Suppressor macrophage (primary cell): Measurements from ENCODE around the gene ACSM3.

Experiments used
- DNase-seq, 4 experiments: peaks; one replicate each; pipeline ENCODE4 v3.0.0-alpha.2; 2020 to 2022

Gene ACSM3

GRCh38 chr16:20806168-20807050 lies 42.6 kb downstream of the ACSM3 start, which contains the start of the genes ERI2 and REXO5:
Gene ERI2 (minus strand): TSS chr16:20806472. CDS start chr16:20806430, 42 bp downstream.
Gene REXO5 (plus strand): TSS chr16:20806527. CDS start chr16:20806954, 427 bp downstream.
- peak; percentile 95 to 96 (median 96) for DNase-seq

- no peak for DNase-seq
Observed at GRCh38 chr16:20807862-20808261, 44.0 kb downstream of the ACSM3 start.

DNA sequence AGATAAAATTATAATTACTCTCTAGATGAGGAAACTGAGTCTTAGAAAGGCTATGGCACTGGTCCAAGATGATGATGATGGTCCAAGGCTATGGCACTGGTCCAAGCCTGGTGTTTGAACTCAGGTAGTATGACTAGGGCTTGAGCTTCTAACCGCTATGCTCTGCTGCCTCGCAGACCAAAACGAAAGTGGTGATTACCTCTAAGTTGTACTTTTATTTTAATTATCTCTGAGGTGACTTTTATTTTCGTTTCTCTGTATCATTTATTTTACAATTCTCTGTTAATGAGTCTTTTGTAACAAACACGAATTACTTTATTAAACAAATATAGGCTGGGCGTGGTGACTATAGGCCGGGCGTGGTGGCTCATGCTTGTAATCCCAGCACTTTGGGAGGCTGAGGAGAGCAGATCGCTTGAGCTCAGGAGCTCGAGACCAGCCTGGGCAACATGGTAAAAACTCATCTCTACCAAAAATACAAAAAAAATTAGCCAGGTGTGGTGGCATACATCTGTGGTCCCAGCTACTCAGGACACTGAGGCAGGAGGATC lies 48.1 kb downstream of the ACSM3 start:
- no peak for DNase-seq

DNA sequence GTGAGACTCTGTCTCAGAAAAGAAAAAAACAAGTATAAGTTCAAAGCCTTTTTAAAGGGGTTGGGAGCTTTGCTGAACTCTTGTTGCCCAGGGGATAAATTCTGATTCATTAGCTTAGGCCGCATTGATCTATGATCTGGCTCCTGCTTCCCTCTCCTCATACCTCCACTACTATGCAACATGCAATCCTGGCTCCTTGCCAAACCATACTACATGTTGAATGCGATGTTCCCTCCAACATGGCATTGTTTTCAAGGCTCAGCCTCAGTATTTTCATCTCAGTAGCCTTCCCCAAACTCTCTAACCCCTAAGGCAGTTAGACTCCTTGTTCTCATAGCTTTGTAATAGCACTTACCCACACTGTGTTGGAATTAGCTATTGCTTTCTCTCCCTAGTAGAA lies 48.7 kb downstream of the ACSM3 start:
- DNase-seq, result no peak

DNA sequence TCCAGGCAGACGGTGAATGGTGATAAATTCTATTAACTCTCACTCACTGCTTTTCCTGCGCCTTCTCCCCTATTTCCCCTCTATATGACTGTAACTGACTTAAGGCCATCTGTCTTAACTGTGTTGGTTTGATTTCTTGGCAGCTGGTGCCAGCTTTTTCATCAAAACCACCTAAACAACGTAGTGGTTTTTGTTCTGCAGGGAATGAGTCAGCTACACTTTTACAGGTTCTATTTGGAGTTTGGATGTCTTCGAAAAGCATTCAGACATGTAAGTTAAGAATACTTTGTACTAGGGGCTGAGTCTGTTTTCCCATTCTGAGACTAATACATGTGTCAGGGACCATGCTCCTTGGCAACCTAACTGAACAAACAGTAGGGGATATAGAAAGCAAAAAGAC lies 51.0 kb downstream of the ACSM3 start:
- no peak for DNase-seq

- no peak for DNase-seq
Observed at GRCh38 chr16:20818929-20819585, 55.2 kb downstream of the ACSM3 start.

- DNase-seq, result no peak
Observed at GRCh38 chr16:20821682-20822081, 57.9 kb downstream of the ACSM3 start.

GRCh38 chr16:20822521-20823325 lies 58.9 kb downstream of the ACSM3 start:
- DNase-seq, result peak in 3 of 4 experiments; percentile 8 to 53 (median 38)

GRCh38 chr16:20826039-20826566 lies 62.3 kb downstream of the ACSM3 start:
- no peak for DNase-seq

- no peak for DNase-seq
Observed at GRCh38 chr16:20829536-20829935, 65.7 kb downstream of the ACSM3 start.

GRCh38 chr16:20830372-20830771 lies 66.6 kb downstream of the ACSM3 start:
- DNase-seq, result no peak

GRCh38 chr16:20833086-20833485 lies 69.3 kb downstream of the ACSM3 start:
- DNase-seq, result no peak

DNA sequence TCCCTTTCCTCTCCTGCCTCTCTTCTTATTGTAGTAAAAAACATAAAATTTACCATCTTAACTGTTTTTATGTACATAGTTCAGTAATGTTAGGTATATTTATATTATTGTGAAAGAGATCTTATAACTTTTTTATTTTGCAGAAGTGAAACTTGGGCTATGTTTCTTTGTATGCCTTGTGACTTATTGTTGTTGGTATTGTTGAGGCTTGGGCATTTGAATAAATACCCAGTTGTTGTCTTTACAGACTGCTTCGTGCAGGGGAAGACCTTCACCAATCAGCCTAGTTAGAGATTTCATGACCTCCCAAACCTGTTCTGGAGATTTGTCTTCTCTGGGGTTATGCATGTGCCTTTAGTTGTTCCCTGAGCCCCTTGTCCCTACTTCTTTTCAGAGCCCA lies 74.4 kb downstream of the ACSM3 start:
- DNase-seq, result peak in 2 of 4 experiments; percentile 50 to 57

GRCh38 chr16:20839504-20839903 lies 75.7 kb downstream of the ACSM3 start:
- DNase-seq, result no peak

DNA sequence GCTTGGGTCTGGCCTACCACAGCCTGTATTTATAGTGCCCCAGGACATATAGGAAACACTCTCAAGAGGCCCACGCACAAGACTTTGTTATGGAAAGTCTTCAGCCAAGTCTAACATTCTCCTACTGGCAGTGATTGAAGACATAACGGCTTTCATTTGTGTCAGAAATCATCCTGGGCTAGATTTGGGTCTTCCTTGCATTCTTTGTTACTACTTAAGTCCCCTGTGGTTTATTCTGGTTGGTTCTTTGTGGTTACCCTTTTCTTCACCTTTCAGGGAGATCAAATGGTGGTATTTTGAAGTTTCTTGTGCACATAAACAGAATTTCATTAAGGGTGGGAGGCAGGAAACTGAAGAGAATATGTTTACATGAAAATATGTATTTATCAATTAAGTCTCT lies 80.2 kb downstream of the ACSM3 start:
- no peak for DNase-seq

DNA sequence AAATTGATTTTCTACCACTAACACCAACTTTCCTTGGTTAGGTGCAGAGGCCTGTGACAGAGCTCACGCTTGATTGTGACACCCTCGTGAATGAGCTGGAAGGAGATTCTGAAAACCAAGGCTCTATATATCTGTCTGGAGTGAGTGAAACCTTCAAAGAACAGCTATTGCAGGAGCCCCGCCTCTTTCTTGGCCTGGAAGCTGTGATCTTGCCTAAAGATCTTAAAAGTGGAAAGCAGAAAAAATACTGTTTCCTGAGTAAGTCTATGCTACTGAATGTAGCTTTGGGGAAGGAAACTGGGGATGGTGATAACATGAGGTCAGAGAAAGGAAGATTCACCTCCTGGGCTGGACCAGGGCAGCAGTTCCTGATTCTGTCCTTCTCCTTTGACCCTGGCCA lies 80.8 kb downstream of the ACSM3 start:
- DNase-seq, result peak in 3 of 4 experiments; percentile 30 to 32 (median 32)

- no peak for DNase-seq
Observed at GRCh38 chr16:20846030-20846429, 82.2 kb downstream of the ACSM3 start.

DNA sequence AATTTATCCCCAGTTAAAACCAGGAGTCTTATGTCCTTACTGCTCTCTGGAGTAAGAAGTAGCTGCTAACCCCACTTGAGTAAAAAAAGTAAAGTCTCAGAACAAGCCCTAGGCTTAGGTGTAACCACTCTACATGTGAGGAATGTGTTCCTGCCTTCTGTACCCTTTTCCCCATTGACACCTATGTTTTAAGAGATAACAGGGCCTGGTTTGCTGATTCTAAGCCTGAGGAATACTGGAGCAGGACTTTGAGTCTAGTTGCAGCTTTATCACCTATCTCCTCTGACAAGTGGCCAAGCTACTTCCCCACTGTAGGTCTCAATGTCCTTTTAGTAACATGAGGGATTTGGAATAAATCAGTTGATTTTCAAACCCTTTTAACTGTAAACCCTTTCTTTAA lies 82.7 kb downstream of the ACSM3 start:
- DNase-seq, result no peak
